ENCODE results near the gene PPP1R14D.

- TF ChIP-seq CTCF (IDR thresholded peaks at IDR 0.05 in 2 of 3, conservative IDR thresholded peaks at IDR 0.05 in 1 of 3; ENCODE audit: borderline replicate concordance in 1 of 3, insufficient read depth in 1 of 3, low read depth in 2 of 3, low read length in 2 of 3) = no peak
- TF ChIP-seq ZNF274 (IDR thresholded peaks at IDR 0.05; ENCODE audit: low read depth, low read length) = no peak
- no peak for TF ChIP-seq ZFX (IDR thresholded peaks at IDR 0.05)
- TF ChIP-seq POLR2A (IDR thresholded peaks at IDR 0.05; ENCODE audit: borderline replicate concordance, extremely low read depth, insufficient read depth, insufficient read length) = no peak
- no peak for TF ChIP-seq EZH2 (IDR thresholded peaks at IDR 0.05)
- no peak for TF ChIP-seq JUND (IDR thresholded peaks at IDR 0.05)
- no peak for TF ChIP-seq MAX (IDR thresholded peaks at IDR 0.05)
- no peak for TF ChIP-seq POLR2AphosphoS5 (IDR thresholded peaks at IDR 0.05; ENCODE audit: low read depth, low read length)
- TF ChIP-seq EGR1 (IDR thresholded peaks at IDR 0.05; ENCODE audit: low read depth) = no peak
Observed at GRCh38 chr15:40792394-40792793, 36.1 kb downstream of the PPP1R14D start.

Measured in HCT116 (cell line).